K562 (cell line): Measurements from ENCODE around the gene RARRES2. TPM values are rescaled to one million over a fixed set of nuclear protein-coding genes. Genes with fewer than 3 reads are reported as not detected.

Source experiments
- ATAC-seq: fragments of 200-7000 bp; cut with Tn5 transposase; 3 replicates; pipeline ENCODE4 v1.9.1; 2020; ENCODE audit warnings: moderate library complexity
- BruUV-seq: library from RNA; stranded (reverse); fragments of 400-500 nt; replicated peaks from 2 replicates; lab custom pipeline; 2021; lab: Mats Ljungman, UMichigan
- CTCF ChIA-PET: fragments of 300-600 bp; formaldehyde crosslinking; extraction: SDS; loops from one replicate; lab custom pipeline; 2021; ENCODE audit warnings: low intra/inter-chr PET ratio; lab: Yijun Ruan, JAX
- POLR2A ChIA-PET: fragments of 300-600, 350-650 bp; sonication (Branson Sonifier 250); formaldehyde crosslinking; extraction: SDS; loops from one replicate; lab custom pipeline; 2021; ENCODE audit warnings: antibody characterized with exemption, inconsistent platforms; lab: Yijun Ruan, JAX
- DNase-seq, 4 experiments: peaks; one replicate each; pipeline versions ENCODE4 v3.0.0 to v3.0.0-alpha.2; 2011 to 2018; ENCODE audit warnings: low spot score in 3 of 4, mixed read lengths in 3 of 4; ENCODE audit errors: extremely low read depth in 1 of 4
- FAIRE-seq: peaks from 2 replicates; lab custom pipeline; 2011; peaks lifted over from hg19 to GRCh38; lab: Jason Lieb, UNC
- H2AFZ ChIP-seq: 2 replicates; pipeline ENCODE4 v1.6.0; 2011; ENCODE audit warnings: low read depth, low read length, control low read depth, inconsistent platforms
- H3K27ac ChIP-seq: fragments of 200-600 bp; 3 replicates; pipeline ENCODE4 v1.8.0; 2011; ENCODE audit warnings: low read depth, mild to moderate bottlenecking, control low read depth, inconsistent platforms, low read length, moderate library complexity, mixed read lengths; ENCODE audit errors: extremely low read depth
- H3K27me3 ChIP-seq, 2 experiments: fragments of 300-600 bp in 1 of 2; 2 replicates in 1 of 2; 3 replicates in 1 of 2; pipeline versions ENCODE4 v1.6.0 to v1.8.0; 2011; ENCODE audit warnings: inconsistent platforms in 2 of 2, low read length in 2 of 2, mild to moderate bottlenecking in 1 of 2, mixed read lengths in 1 of 2, moderate library complexity in 1 of 2; ENCODE audit not compliant: control insufficient read depth in 2 of 2, insufficient read depth in 2 of 2
- H3K36me3 ChIP-seq: fragments of 300-600 bp; 3 replicates; pipeline ENCODE4 v1.8.0; 2011; ENCODE audit warnings: mild to moderate bottlenecking, low read length, inconsistent platforms; ENCODE audit not compliant: control insufficient read depth, insufficient read depth
- H3K4me1 ChIP-seq, 2 experiments: fragments of 200-600 bp in 1 of 2; replicated peaks in 1 of 2; 2 replicates in 1 of 2; 3 replicates in 1 of 2; pipeline versions ENCODE4 v1.5.1 to v1.8.0; 2011; ENCODE audit warnings: inconsistent platforms in 2 of 2, low read length in 2 of 2, mild to moderate bottlenecking in 1 of 2, mixed read lengths in 1 of 2, moderate library complexity in 1 of 2; ENCODE audit not compliant: control insufficient read depth in 2 of 2, insufficient read depth in 2 of 2
- H3K4me2 ChIP-seq: 2 replicates; pipeline ENCODE4 v1.6.1; 2011; ENCODE audit warnings: low read length, control low read depth, inconsistent platforms, mixed read lengths; ENCODE audit not compliant: insufficient read depth
- H3K4me3 ChIP-seq: fragments of 200-600 bp; sonication (generic), shearing (Covaris generic); 2 replicates; pipeline ENCODE4 v1.5.1; 2016; ENCODE audit warnings: control low read depth, inconsistent platforms
- H3K79me2 ChIP-seq: fragments of 200-600 bp; 3 replicates; pipeline ENCODE4 v1.8.0; 2011; ENCODE audit warnings: low read length, inconsistent platforms; ENCODE audit not compliant: control insufficient read depth, insufficient read depth
- H3K9ac ChIP-seq, 2 experiments: 2 replicates each; pipeline versions ENCODE4 v1.6.0 to v1.6.1; 2011; ENCODE audit warnings: low read depth in 2 of 2, low read length in 2 of 2, control low read depth in 1 of 2, inconsistent platforms in 1 of 2, mild to moderate bottlenecking in 1 of 2, mixed read lengths in 1 of 2; ENCODE audit not compliant: insufficient read depth in 1 of 2
- H3K9me1 ChIP-seq: one replicate; pipeline ENCODE4 v1.6.0; 2011; ENCODE audit warnings: inconsistent platforms, mild to moderate bottlenecking, low read length, moderate library complexity; ENCODE audit not compliant: control insufficient read depth, insufficient read depth
- H3K9me3 ChIP-seq: replicated peaks from 2 replicates; pipeline ENCODE4 v1.5.1; 2011; ENCODE audit warnings: low read depth, low read length, inconsistent platforms; ENCODE audit not compliant: control insufficient read depth, insufficient read depth
- H4K20me1 ChIP-seq: replicated peaks from 2 replicates; pipeline ENCODE4 v1.6.1; 2011; ENCODE audit warnings: low read length, inconsistent platforms, mixed read lengths; ENCODE audit not compliant: control insufficient read depth, insufficient read depth
- KDM5B ChIP-seq: fragments of 200-600 bp; sonication (generic); IDR thresholded peaks from 2 replicates; pipeline ENCODE4 v1.6.1; 2012; ENCODE audit warnings: low read depth, mild to moderate bottlenecking, moderate library complexity, low read length, control low read depth, inconsistent platforms; ENCODE audit not compliant: insufficient replicate concordance
- PHB ChIP-seq: fragments of 250-450 bp; sonication (Bioruptor Pico); IDR thresholded peaks from 2 replicates; pipeline ENCODE4 v1.5.0; 2021
- TCF15 ChIP-seq: fragments of 250-450 bp; sonication (Bioruptor Pico); IDR thresholded peaks from 2 replicates; pipeline ENCODE4 v1.8.0; 2022; ENCODE audit warnings: moderate library complexity, mild to moderate bottlenecking, inconsistent platforms
- TFAP4 ChIP-seq: sonication (generic); formaldehyde crosslinking; IDR thresholded peaks from 2 replicates; pipeline ENCODE4 v1.8.0; 2022; ENCODE audit warnings: missing genetic modification reagents, mild to moderate bottlenecking, moderate library complexity, borderline replicate concordance
- THAP12 ChIP-seq: fragments of 250-450 bp; sonication (Bioruptor Pico); IDR thresholded peaks from 2 replicates; pipeline ENCODE4 v1.9.0; 2021; ENCODE audit warnings: mild to moderate bottlenecking, inconsistent platforms
- WGBS: fragments of 100-300 bp; shearing (Covaris generic); methylation state at CpG from one replicate; pipeline ENCODE4 v1.1.6; 2016; ENCODE audit warnings: low coverage, mixed read lengths; ENCODE audit not compliant: insufficient coverage; ENCODE audit errors: missing lambda C conversion rate; 5-methylcytosine and 5-hydroxymethylcytosine counted together
- in situ Hi-C: fragments of 300-500 bp; cut with MboI; formaldehyde crosslinking; loops from 4 replicates; pipeline ENCODE4 v1.15.0; 2018; ENCODE audit warnings: inconsistent platforms, mixed read lengths
- intact Hi-C: fragments of 100-400 bp; cut with micrococcal nuclease; formaldehyde crosslinking; loops from 2 replicates; pipeline ENCODE4 v1.14.2; 2022
- polyA plus RNA-seq, 8 experiments: library from polyadenylated mRNA; depleted of rRNA in 4 of 8; stranded (reverse) in 5 of 8; unstranded in 3 of 8; fragments of >200 nt; fragmentation: Nextera tagmentation in 2 of 8; fragmentation: Illumina TruSeq in 1 of 8; extraction: Ambion mirVana in 2 of 8; extraction: Trizol in 1 of 8; gene quantifications; 2 replicates each; pipeline versions ENCODE4 v1.2.1 to v1.2.3, GENCODE V29; 2011 to 2014; ENCODE audit warnings: inconsistent platforms in 1 of 8, missing spikeins in 1 of 8
- total RNA-seq, 7 experiments: library from RNA; depleted of rRNA in 6 of 7; stranded (reverse); fragments of >200 nt in 6 of 7; fragmentation: Illumina TruSeq in 2 of 7; extraction: Trizol in 2 of 7; gene quantifications; 2 replicates each; pipeline versions ENCODE4 v1.2.1 to v1.2.3, GENCODE V29; 2011 to 2021; ENCODE audit warnings: low replicate concordance in 1 of 7

Gene RARRES2
- total and polyA plus RNA-seq, 9 of the 15 experiments (the other 6 are each of a cell fraction or from before 2014, with no cell fraction given), result 0.11 to 1.7 (median 0.23) TPM; not detected in 6

- Histone ChIP-seq H3K9me1 (no peaks in the 10 kb centered on the region), H3K4me3 (no peak overlapping the region), H4K20me1 (no peaks in the 10 kb centered on the region; the same call in 1 of the 2 replicates), H3K36me3 (peaks cover 91% of the 10 kb centered on the region), H3K4me2 (no peak overlapping the region), H3K27me3 (no peaks in the 10 kb centered on the region), H3K27ac (no peak overlapping the region), H3K4me1 (peaks cover 8 to 25% of the 10 kb centered on the region in 2 experiments; a peak in 4 of 5 replicates), H2AFZ (no peak overlapping the region), H3K9ac (peak overlapping the region in 1 of 2 experiments; percentile 30; a peak in 1 of 4 replicates), H3K79me2 (peaks cover 39% of the 10 kb centered on the region), H3K9me3 (no peaks in the 10 kb centered on the region)
- intact Hi-C loops, result no loop called here
- POLR2A ChIA-PET, result interaction anchor here (0.6 to 1.2 kb wide), 6 partner anchors 8 to 41 kb away, joined by 3 to 7 read pairs (median 3); no protein-coding TSS in a partner anchor
- in situ Hi-C loops, result no loop called here
- TF ChIP-seq PHB (0 out of 2 replicates have a peak, but pooled peaks have one; percentile 14), THAP12 (CRISPR knock-in tag) (peak; percentile 42; the same call in 1 of the 2 replicates), TFAP4 (CRISPR knock-in tag) (0 out of 2 replicates have a peak, but pooled peaks have one; percentile 7), TCF15 (CRISPR knock-in tag) (no peak), KDM5B (peak; percentile 3)
- DNase-seq (peak in 1 of 4 experiments; percentile 19), ATAC-seq (no peak), FAIRE-seq (no peak)
- CTCF ChIA-PET, result no interaction called here
- no TSS peak for BruUV-seq
- 93% methylated on average over 21 of the region's 22 CpGs for WGBS
Measured at GRCh38 chr7:150329331-150330120, 11.9 kb downstream of the RARRES2 start.
